Smooth muscle cell (in vitro differentiated cells): ENCODE results near the gene PSMC6. TPM values are rescaled to one million over a fixed set of nuclear protein-coding genes. Genes with fewer than 3 reads are reported as not detected.

Experiments
- DNase-seq: peaks from one replicate; lab custom pipeline; 2025; ENCODE audit not compliant: unreplicated experiment; lab: John Stamatoyannopoulos, UW
- H2AFZ ChIP-seq: fragments of 200-600 bp; sonication (generic); 2 replicates; pipeline ENCODE4 v1.6.0; 2016; ENCODE audit warnings: antibody characterized with exemption, low read depth, mild to moderate bottlenecking
- H3F3A ChIP-seq: fragments of 200-600 bp; sonication (generic); 2 replicates; pipeline ENCODE4 v1.6.0; 2017; ENCODE audit warnings: antibody characterized with exemption, low read depth
- H3K27ac ChIP-seq: fragments of 200-600 bp; sonication (generic); 2 replicates; pipeline ENCODE4 v1.5.1; 2016; ENCODE audit warnings: low read depth, mild to moderate bottlenecking
- H3K27me3 ChIP-seq: fragments of 200-600 bp; sonication (generic); 2 replicates; pipeline ENCODE4 v1.6.1; 2016; ENCODE audit warnings: low read depth, mild to moderate bottlenecking
- H3K36me3 ChIP-seq: fragments of 200-600 bp; sonication (generic); 2 replicates; pipeline ENCODE4 v1.5.1; 2016; ENCODE audit warnings: low read depth
- H3K4me1 ChIP-seq: fragments of 200-600 bp; sonication (generic); 2 replicates; pipeline ENCODE4 v1.5.1; 2016; ENCODE audit warnings: low read depth
- H3K4me2 ChIP-seq: fragments of 200-600 bp; sonication (generic); 2 replicates; pipeline ENCODE4 v1.6.0; 2016; ENCODE audit warnings: mild to moderate bottlenecking
- H3K4me3 ChIP-seq: fragments of 200-600 bp; sonication (generic); 2 replicates; pipeline ENCODE4 v1.5.1; 2016; ENCODE audit warnings: mild to moderate bottlenecking
- H3K79me2 ChIP-seq: fragments of 200-600 bp; sonication (generic); 2 replicates; pipeline ENCODE4 v1.6.0; 2016; ENCODE audit warnings: low read depth, mild to moderate bottlenecking
- H3K9ac ChIP-seq: fragments of 200-600 bp; sonication (generic); 2 replicates; pipeline ENCODE4 v1.6.0; 2016; ENCODE audit warnings: low read depth
- H3K9me3 ChIP-seq: fragments of 200-600 bp; sonication (generic); replicated peaks from 2 replicates; pipeline ENCODE4 v1.5.1; 2016; ENCODE audit warnings: low read depth
- H4K20me1 ChIP-seq: fragments of 200-600 bp; sonication (generic); 2 replicates; pipeline ENCODE4 v1.6.0; 2016; ENCODE audit warnings: low read depth
- CTCF ChIP-seq: fragments of 200-600 bp; sonication (generic); IDR thresholded peaks from 2 replicates; pipeline ENCODE4 v1.5.1; 2017; ENCODE audit warnings: borderline replicate concordance, mild to moderate bottlenecking, antibody characterized with exemption; ENCODE audit not compliant: insufficient read depth, poor library complexity, severe bottlenecking
- WGBS: methylation state at CpG from one replicate; pipeline ENCODE4 v1.1.7; 2016; ENCODE audit warnings: low lambda C conversion rate; 5-methylcytosine and 5-hydroxymethylcytosine counted together
- polyA plus RNA-seq: library from polyadenylated mRNA; unstranded; fragments of >200 nt; fragmentation: Nextera tagmentation; extraction: Ambion mirVana; gene quantifications from 2 replicates; pipeline ENCODE4 v1.2.1, GENCODE V29; 2016
- total RNA-seq: library from RNA; depleted of rRNA; stranded (reverse); fragments of >200 nt; gene quantifications from 2 replicates; pipeline ENCODE4 v1.2.3, GENCODE V29; 2014

Gene PSMC6
- total and polyA plus RNA-seq, 2 experiments from 2014 or later = 90.9 to 138 TPM

DNA sequence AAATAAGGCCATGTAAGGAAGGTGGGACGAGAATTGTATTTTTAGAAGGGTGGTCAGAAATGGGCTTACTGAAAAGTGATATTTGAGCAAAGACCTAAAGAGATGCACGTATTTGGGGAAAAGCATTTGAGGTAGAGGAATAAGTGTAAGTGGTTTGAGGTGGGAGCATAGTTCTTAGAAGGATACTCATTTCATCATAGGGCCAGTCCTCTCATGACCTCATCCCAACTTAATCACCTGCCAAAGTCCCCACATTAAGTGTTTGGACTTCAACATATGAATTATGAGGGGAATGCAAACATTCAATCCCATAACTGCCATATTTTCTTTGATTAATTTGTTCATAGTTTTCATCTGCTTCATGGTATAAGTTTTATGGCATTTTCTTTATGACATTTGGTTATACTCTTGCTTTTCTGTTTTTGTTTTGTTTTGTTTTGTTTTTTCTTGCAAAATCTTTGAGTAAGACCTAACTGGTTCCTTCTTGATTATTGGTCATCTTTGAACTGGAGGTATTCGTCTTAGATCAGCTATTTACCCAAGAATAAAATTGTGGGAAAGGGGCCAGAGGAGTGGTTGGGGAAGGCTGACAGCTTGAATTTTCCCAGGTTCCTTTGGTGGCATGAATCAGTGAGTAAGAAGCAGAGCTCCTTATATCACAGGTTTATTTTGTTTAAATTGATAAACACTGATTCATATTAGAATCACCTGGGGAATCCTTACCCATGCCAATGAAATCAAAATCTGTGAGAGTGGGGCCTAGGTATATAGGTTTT lies 60.2 kb downstream of the PSMC6 start:
- Histone ChIP-seq H3K79me2 (no peaks in the 10 kb centered on the region), H3K27ac (no peak overlapping the region), H3K4me1 (no peaks in the 10 kb centered on the region), H3K9ac (no peak overlapping the region), H3K4me2 (no peak overlapping the region), H3F3A (no peaks in the 10 kb centered on the region), H3K9me3 (no peaks in the 10 kb centered on the region), H4K20me1 (no peaks in the 10 kb centered on the region), H3K27me3 (no peaks in the 10 kb centered on the region), H3K4me3 (no peak overlapping the region), H3K36me3 (peaks cover 19% of the 10 kb centered on the region), H2AFZ (no peak overlapping the region)
- no peak for DNase-seq
- 97% methylated on average over 3 of the region's 3 CpGs for WGBS
- TF ChIP-seq CTCF = no peak

DNA sequence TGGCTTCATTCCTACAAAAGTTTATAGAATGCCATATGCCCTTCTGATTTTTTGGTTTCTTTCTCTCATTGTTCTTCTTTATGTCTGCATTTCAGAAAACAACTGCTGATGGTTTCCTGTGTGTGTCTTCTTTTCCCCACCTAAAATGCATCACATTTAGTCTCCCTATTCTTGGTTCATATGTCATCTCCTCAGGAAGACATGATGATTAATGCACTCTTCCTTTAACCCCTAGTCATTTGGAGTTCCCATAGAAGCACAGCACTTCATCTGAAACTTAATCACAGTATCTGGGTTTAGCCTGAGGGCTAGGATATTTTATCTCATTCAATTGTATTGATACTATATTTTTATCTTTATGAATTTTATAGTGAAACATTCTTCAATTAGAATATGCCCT lies 62.9 kb downstream of the PSMC6 start:
- Histone ChIP-seq H3K36me3 (peaks cover 19% of the 10 kb centered on the region), H3K27me3 (no peaks in the 10 kb centered on the region), H3K9me3 (no peaks in the 10 kb centered on the region), H3K79me2 (no peaks in the 10 kb centered on the region), H2AFZ (no peak overlapping the region), H4K20me1 (no peaks in the 10 kb centered on the region), H3K4me3 (no peak overlapping the region), H3K9ac (no peak overlapping the region), H3K27ac (no peak overlapping the region), H3K4me1 (no peaks in the 10 kb centered on the region), H3K4me2 (no peak overlapping the region), H3F3A (peaks cover 6% of the 10 kb centered on the region)
- TF ChIP-seq CTCF = no peak
- no peak for DNase-seq

- H3K4me2 ChIP-seq = no peak overlapping the region
These were observed 69.8 kb downstream of the PSMC6 start for GRCh38 chr14:52776816-52777215.

More at GRCh38 chr14:52776816-52777215, 69.8 kb downstream of the PSMC6 start:
- DNase-seq = no peak
- no peak overlapping the region for H2AFZ ChIP-seq
- peaks cover 7% of the 10 kb centered on the region for H3F3A ChIP-seq
- H3K27me3 ChIP-seq = no peaks in the 10 kb centered on the region
- 88% methylated on average over 7 of the region's 7 CpGs for WGBS
- no peaks in the 10 kb centered on the region for H4K20me1 ChIP-seq
- H3K4me3 ChIP-seq = no peak overlapping the region
- no peak for TF ChIP-seq CTCF
- H3K9me3 ChIP-seq = no peaks in the 10 kb centered on the region
- no peak overlapping the region for H3K27ac ChIP-seq
- H3K79me2 ChIP-seq = no peaks in the 10 kb centered on the region
- H3K36me3 ChIP-seq = peaks cover 3% of the 10 kb centered on the region
- no peak overlapping the region for H3K9ac ChIP-seq
- H3K4me1 ChIP-seq = no peaks in the 10 kb centered on the region

Other genes starting within 250 kb of the PSMC6 start
- gene TXNDC16, start 154.7 kb upstream of the PSMC6 start, total RNA-seq = 5.6 and 5.9 TPM in 2 replicates
- gene TXNDC16, start 154.7 kb upstream of the PSMC6 start, polyA plus RNA-seq = 1.8 and 2.8 TPM in 2 replicates
- 3.8 and 4.4 TPM in 2 replicates for gene GPR137C, start 154.4 kb upstream of the PSMC6 start, total RNA-seq
- gene GPR137C, start 154.4 kb upstream of the PSMC6 start, polyA plus RNA-seq = 1.0 and 1.4 TPM in 2 replicates
- 105 and 136 TPM in 2 replicates for gene ERO1A, start 11.6 kb upstream of the PSMC6 start, total RNA-seq
- gene ERO1A, start 11.6 kb upstream of the PSMC6 start, polyA plus RNA-seq = 50.4 and 68.1 TPM in 2 replicates
- gene STYX, start 23.0 kb downstream of the PSMC6 start, total RNA-seq = 17.9 and 20.3 TPM in 2 replicates
- 8.5 TPM in 2 replicates for gene STYX, start 23.0 kb downstream of the PSMC6 start, polyA plus RNA-seq
- 22.9 and 23.5 TPM in 2 replicates for gene GNPNAT1, start 84.4 kb downstream of the PSMC6 start, total RNA-seq
- 10.7 and 18.3 TPM in 2 replicates for gene GNPNAT1, start 84.4 kb downstream of the PSMC6 start, polyA plus RNA-seq
- gene FERMT2, start 243.8 kb downstream of the PSMC6 start, total RNA-seq = 271 and 287 TPM in 2 replicates
- 112 and 113 TPM in 2 replicates for gene FERMT2, start 243.8 kb downstream of the PSMC6 start, polyA plus RNA-seq